ENCODE data around the gene PTOV1. TPM values are rescaled to one million over a fixed set of nuclear protein-coding genes. Genes with fewer than 3 reads are reported as not detected.

Gene PTOV1
- total and polyA plus RNA-seq, 10 of the 15 experiments (the other 5 are each of a cell fraction or from before 2014, with no cell fraction given): 3.2 to 83.5 (median 22.3) TPM

- Histone ChIP-seq H2AFZ (ENCODE audit: control insufficient read depth, low read depth, low read length) (no peak overlapping the region), H3K27me3 (replicated peaks in 1 of 2; ENCODE audit: control insufficient read depth in 2 of 2, insufficient read depth in 2 of 2, low read length in 1 of 2) (no peaks in the 10 kb centered on the region), H3K4me1 (ENCODE audit: control insufficient read depth, insufficient read depth, low read length) (peaks cover 79% of the 10 kb centered on the region), H3K4me3 (no peak overlapping the region), H3K4me2 (ENCODE audit: control insufficient read depth, insufficient read depth) (peak overlapping the region; percentile 12), H3K9me3 (replicated peaks; ENCODE audit: control insufficient read depth, insufficient read depth, low read length) (no peaks in the 10 kb centered on the region; the same call in 2 of the 3 replicates), H3K79me2 (ENCODE audit: control insufficient read depth, insufficient read depth, low read length) (peaks cover 46% of the 10 kb centered on the region), H3K27ac (ENCODE audit: control insufficient read depth, insufficient read depth) (peak overlapping the region; percentile 81), H3K9ac (ENCODE audit: control insufficient read depth, insufficient read depth, low read length) (peak overlapping the region; percentile 32; the same call in 1 of the 2 replicates), H4K20me1 (ENCODE audit: control insufficient read depth, insufficient read depth) (peaks cover 3% of the 10 kb centered on the region; the same call in 1 of the 2 replicates), H3K36me3 (ENCODE audit: control insufficient read depth in 2 of 2, insufficient read depth in 2 of 2, low read length in 1 of 2) (peaks cover 18 to 26% of the 10 kb centered on the region in 2 experiments)
- CTCF ChIA-PET: interaction anchor here (0.6 to 9.0 kb wide), 5 partner anchors 9 to 20 kb away, joined by 3 to 71 read pairs (median 4); partner anchors contain the start of gene IL4I1
- no peak for FAIRE-seq
- no peak for ATAC-seq
- in situ Hi-C loops (cut with MboI): no loop called here
- SMC1A ChIA-PET (ENCODE audit: uncharacterized antibody, unreplicated experiment): interaction anchor here (0.7 to 8.8 kb wide), 6 partner anchors 8 to 31 kb away, joined by 3 to 110 read pairs (median 5); partner anchors contain the start of genes AKT1S1, IL4I1 and TBC1D17
- WGBS (ENCODE audit: insufficient coverage, insufficient replicate concordance, low lambda C conversion rate, missing lambda C conversion rate): 27% methylated on average over 23 of the region's 23 CpGs
- POLR2A ChIA-PET: interaction anchor here (0.6 to 4.1 kb wide), 11 partner anchors 7 to 435 kb away, joined by 3 to 47 read pairs (median 6); partner anchors contain the start of genes ATF5 and IL4I1
- intact Hi-C loops (cut with micrococcal nuclease; ENCODE audit: unreplicated experiment): loop anchor here (1.0 kb wide), 1 partner anchor 11 kb away; no protein-coding TSS in a partner anchor
- BruUV-seq (replicated peaks): no TSS peak
- RAD21 ChIA-PET (ENCODE audit: unreplicated experiment): interaction anchor here (0.8 to 3.1 kb wide), 7 partner anchors 11 to 39 kb away, joined by 3 to 34 read pairs (median 5); partner anchors contain the start of genes ATF5, IL4I1 and NUP62
- DNase-seq (ENCODE audit: low read depth, low spot score): peak; percentile 59
- TF ChIP-seq POU2F2 (IDR thresholded peaks at IDR 0.05; ENCODE audit: borderline replicate concordance, low read depth, low read length) (no peak), E4F1 (IDR thresholded peaks at IDR 0.05; ENCODE audit: borderline replicate concordance, partially characterized antibody) (no peak), GABPA (IDR thresholded peaks at IDR 0.05; ENCODE audit: low read depth) (no peak), MTA3 (IDR thresholded peaks at IDR 0.05; ENCODE audit: borderline replicate concordance, low read length) (0 out of 2 replicates have a peak, but pooled peaks have one; percentile 26), RBBP5 (conservative IDR thresholded peaks at IDR 0.05) (no peak), RCOR1 (conservative IDR thresholded peaks at IDR 0.05; ENCODE audit: low read depth, low read length) (no peak), LARP7 (IDR thresholded peaks at IDR 0.05) (no peak), CEBPZ (IDR thresholded peaks at IDR 0.05; ENCODE audit: low read depth, low read length) (no peak), PAX5 (IDR thresholded peaks at IDR 0.05; ENCODE audit: borderline replicate concordance, low read depth, low read length) (0 out of 2 replicates have a peak, but pooled peaks have one; percentile 7), IKZF2 (IDR thresholded peaks at IDR 0.05) (no peak; a peak in 1 of 4 replicates), CBX5 (IDR thresholded peaks at IDR 0.05; ENCODE audit: low read depth) (no peak), BHLHE40 (IDR thresholded peaks at IDR 0.05; ENCODE audit: borderline replicate concordance in 1 of 2, low read depth in 2 of 2, low read length in 1 of 2) (no peak), USF1 (IDR thresholded peaks at IDR 0.05; ENCODE audit: borderline replicate concordance, extremely low read length, insufficient read depth, low read depth, low read length) (no peak), ZBED1 (IDR thresholded peaks at IDR 0.05; ENCODE audit: borderline replicate concordance) (no peak)
Observed at GRCh38 chr19:49907745-49908446, 56.9 kb downstream of the PTOV1 start.

Measured in GM12878 (cell line).